HCT116 (cell line): Measurements from ENCODE around the gene NEK5. TPM values are rescaled to one million over a fixed set of nuclear protein-coding genes. Genes with fewer than 3 reads are reported as not detected.

Experiments used
- ATAC-seq: fragments of 200-7000 bp; cut with Tn5 transposase; 2 replicates; pipeline ENCODE4 v1.9.1; 2020; ENCODE audit warnings: mild to moderate bottlenecking, moderate library complexity
- Bru-seq: library from RNA; stranded (reverse); fragments of 400-500 nt; gene quantifications from one replicate; lab custom pipeline; 2021; lab: Mats Ljungman, UMichigan
- BruChase-seq, 2 experiments: library from RNA; stranded (reverse); fragments of 400-500 nt; gene quantifications; one replicate each; lab custom pipeline; 2021; lab: Mats Ljungman, UMichigan
- BruUV-seq: library from RNA; stranded (reverse); fragments of 400-500 nt; replicated peaks from 2 replicates; lab custom pipeline; 2021; lab: Mats Ljungman, UMichigan
- CTCF ChIA-PET: fragments of 300-600 bp; sonication (Branson Sonifier 250); formaldehyde crosslinking; loops from one replicate; lab custom pipeline; 2021; ENCODE audit warnings: antibody characterized with exemption; lab: Charles Lee
- POLR2A ChIA-PET: fragments of 300-600, 350-600 bp; sonication (Branson Sonifier 250); formaldehyde crosslinking; loops from one replicate; lab custom pipeline; 2021; ENCODE audit warnings: antibody characterized with exemption; lab: Charles Lee
- RAD21 ChIA-PET, 2 experiments: fragments of 300-600 bp; sonication (Branson Sonifier 250); formaldehyde crosslinking; loops; one replicate each; lab custom pipeline; 2023; ENCODE audit warnings: low total read pairs in 2 of 2; ENCODE audit not compliant: uncharacterized antibody in 2 of 2, unreplicated experiment in 2 of 2, low non-redundant PET in 1 of 2; lab: Charles Lee
- DNase-seq: peaks from one replicate; pipeline ENCODE4 v3.0.0-alpha.2; 2010; ENCODE audit warnings: low read depth, low spot score
- H2AFZ ChIP-seq: fragments of 200-600 bp; shearing (Covaris generic), sonication (generic); 2 replicates; pipeline ENCODE4 v1.6.1; 2017; ENCODE audit warnings: low read depth, mixed run types, mixed read lengths, antibody characterized with exemption, low read length; ENCODE audit not compliant: poor library complexity, severe bottlenecking
- H3K27ac ChIP-seq: 2 replicates; pipeline ENCODE4 v1.5.1; 2012; ENCODE audit warnings: low read depth, low read length
- H3K27me3 ChIP-seq: fragments of 200-600 bp; sonication (generic); 2 replicates; pipeline ENCODE4 v1.6.1; 2016; ENCODE audit warnings: mixed run types, low read length, mixed read lengths; ENCODE audit not compliant: insufficient read depth
- H3K36me3 ChIP-seq, 2 experiments: fragments of 200-500 bp in 1 of 2; fragments of 200-600 bp in 1 of 2; sonication (Bioruptor generic) in 1 of 2; sonication (generic) in 1 of 2; 2 replicates each; pipeline versions ENCODE4 v1.5.1 to v1.6.1; 2014 to 2016; ENCODE audit warnings: low read length in 2 of 2, inconsistent platforms in 1 of 2, mixed read lengths in 1 of 2, mixed run types in 1 of 2; ENCODE audit not compliant: insufficient read depth in 2 of 2, control insufficient read depth in 1 of 2
- H3K4me1 ChIP-seq, 2 experiments: fragments of 200-600 bp in 1 of 2; sonication (generic) in 1 of 2; 2 replicates each; pipeline versions ENCODE4 v1.5.1 to v1.6.1; 2012 to 2017; ENCODE audit warnings: low read length in 2 of 2, inconsistent platforms in 1 of 2, mild to moderate bottlenecking in 1 of 2, mixed read lengths in 1 of 2, mixed run types in 1 of 2, moderate library complexity in 1 of 2; ENCODE audit not compliant: insufficient read depth in 2 of 2, control insufficient read depth in 1 of 2
- H3K4me2 ChIP-seq: fragments of 200-600 bp; sonication (generic); 2 replicates; pipeline ENCODE4 v1.6.1; 2017; ENCODE audit warnings: mixed run types, low read length, mixed read lengths
- H3K4me3 ChIP-seq, 2 experiments: fragments of 200-600 bp in 1 of 2; sonication (generic) in 1 of 2; replicated peaks in 1 of 2; 2 replicates each; pipeline ENCODE4 v1.5.1; 2011 to 2016; ENCODE audit warnings: low read length in 2 of 2, control low read depth in 1 of 2, low read depth in 1 of 2, mild to moderate bottlenecking in 1 of 2, mixed read lengths in 1 of 2, mixed run types in 1 of 2
- H3K79me2 ChIP-seq: fragments of 200-600 bp; sonication (generic); 2 replicates; pipeline ENCODE4 v1.6.1; 2017; ENCODE audit warnings: mild to moderate bottlenecking, mixed run types, low read length, moderate library complexity, mixed read lengths; ENCODE audit not compliant: insufficient read depth
- H3K9ac ChIP-seq: fragments of 200-600 bp; sonication (generic); 2 replicates; pipeline ENCODE4 v1.6.1; 2016; ENCODE audit warnings: low read length, mixed read lengths
- H3K9me2 ChIP-seq: fragments of 200-600 bp; sonication (generic), shearing (Covaris generic); 2 replicates; pipeline ENCODE4 v1.6.1; 2017; ENCODE audit warnings: mixed run types, mild to moderate bottlenecking, moderate library complexity; ENCODE audit not compliant: insufficient read depth
- H3K9me3 ChIP-seq, 2 experiments: fragments of 200-500 bp in 1 of 2; fragments of 200-600 bp in 1 of 2; sonication (Bioruptor generic) in 1 of 2; sonication (generic) in 1 of 2; 2 replicates each; pipeline ENCODE4 v1.6.1; 2014 to 2017; ENCODE audit warnings: low read length in 2 of 2, mixed read lengths in 2 of 2, inconsistent platforms in 1 of 2, low read depth in 1 of 2, mild to moderate bottlenecking in 1 of 2, mixed run types in 1 of 2, moderate library complexity in 1 of 2; ENCODE audit not compliant: control insufficient read depth in 1 of 2, insufficient read depth in 1 of 2
- H4K20me1 ChIP-seq: fragments of 200-600 bp; sonication (generic), shearing (Covaris generic); 2 replicates; pipeline ENCODE4 v1.6.1; 2017; ENCODE audit warnings: mixed run types, mild to moderate bottlenecking, moderate library complexity; ENCODE audit not compliant: insufficient read depth
- CBX3 ChIP-seq: IDR thresholded peaks from 2 replicates; pipeline ENCODE4 v1.6.1; 2012; ENCODE audit warnings: low read depth
- EGR1 ChIP-seq: IDR thresholded peaks from 2 replicates; pipeline ENCODE4 v1.6.1; 2012; ENCODE audit warnings: low read depth
- ELF1 ChIP-seq: IDR thresholded peaks from 2 replicates; pipeline ENCODE4 v1.6.1; 2012; ENCODE audit warnings: low read depth, borderline replicate concordance
- EZH2 ChIP-seq: fragments of 200-600 bp; sonication (generic); IDR thresholded peaks from 2 replicates; pipeline ENCODE4 v1.6.1; 2017; ENCODE audit warnings: antibody characterized with exemption, mixed run types
- FOSL1 ChIP-seq: IDR thresholded peaks from 2 replicates; pipeline ENCODE4 v1.6.1; 2012; ENCODE audit warnings: low read depth
- JUND ChIP-seq: IDR thresholded peaks from 2 replicates; pipeline ENCODE4 v1.6.1; 2012
- POLR2A ChIP-seq: IDR thresholded peaks from 2 replicates; pipeline ENCODE4 v1.7.0; 2011; ENCODE audit warnings: borderline replicate concordance; ENCODE audit not compliant: insufficient read depth, insufficient read length; ENCODE audit errors: extremely low read depth
- POLR2AphosphoS5 ChIP-seq: IDR thresholded peaks from 2 replicates; pipeline ENCODE4 v1.6.1; 2011; ENCODE audit warnings: mild to moderate bottlenecking, low read depth, low read length, moderate library complexity
- RAD21 ChIP-seq: IDR thresholded peaks from 2 replicates; pipeline ENCODE4 v1.6.1; 2012; ENCODE audit warnings: low read depth, mild to moderate bottlenecking
- SIN3A ChIP-seq: IDR thresholded peaks from 2 replicates; pipeline ENCODE4 v1.6.1; 2012; ENCODE audit warnings: low read depth
- SP1 ChIP-seq: IDR thresholded peaks from 2 replicates; pipeline ENCODE4 v1.6.1; 2012; ENCODE audit warnings: low read depth
- SRF ChIP-seq: IDR thresholded peaks from 2 replicates; pipeline ENCODE4 v1.6.1; 2012; ENCODE audit warnings: low read depth
- TCF7L2 ChIP-seq: IDR thresholded peaks from 2 replicates; pipeline ENCODE4 v1.7.0; 2011; ENCODE audit warnings: borderline replicate concordance, inconsistent platforms; ENCODE audit not compliant: insufficient read depth, insufficient read length; ENCODE audit errors: extremely low read depth
- YY1 ChIP-seq: IDR thresholded peaks from 2 replicates; pipeline ENCODE4 v1.6.1; 2011; ENCODE audit warnings: low read length, low read depth, moderate library complexity, mild to moderate bottlenecking; ENCODE audit not compliant: insufficient replicate concordance; ENCODE audit errors: extremely low read depth
- ZNF274 ChIP-seq: fragments of 200-500 bp; sonication (Bioruptor generic); IDR thresholded peaks from 2 replicates; pipeline ENCODE4 v1.6.1; 2014; ENCODE audit warnings: mild to moderate bottlenecking, low read depth, low read length, inconsistent platforms
- intact Hi-C: fragments of 100-400 bp; cut with micrococcal nuclease; formaldehyde crosslinking; loops from 2 replicates; pipeline ENCODE4 v1.10.0; 2022
- long read RNA-seq: library from polyadenylated mRNA; unstranded; transcript quantifications from one replicate; pipeline ENCODE4 v2.0.0, GENCODE V29; 2021; ENCODE audit not compliant: unreplicated experiment
- polyA plus RNA-seq: library from polyadenylated mRNA; unstranded; fragments of >200 nt; gene quantifications from 2 replicates; pipeline ENCODE4 v1.2.1, GENCODE V29; 2012; ENCODE audit warnings: missing spikeins
- total RNA-seq: library from RNA; stranded (reverse); gene quantifications from one replicate; pipeline ENCODE4 v1.2.1, GENCODE V29; 2021; ENCODE audit not compliant: unreplicated experiment
- TF ChIP-seq, protein P1 (sequence below): IDR thresholded peaks from 2 replicates; pipeline ENCODE4 v1.6.1; 2012; ENCODE audit warnings: low read depth
- TF ChIP-seq, protein P2 (sequence below): IDR thresholded peaks from 2 replicates; pipeline ENCODE4 v1.6.1; 2012
- TF ChIP-seq, protein P3 (sequence below): IDR thresholded peaks from 2 replicates; pipeline ENCODE4 v1.6.1; 2012

The NEK5 gene, protein sequence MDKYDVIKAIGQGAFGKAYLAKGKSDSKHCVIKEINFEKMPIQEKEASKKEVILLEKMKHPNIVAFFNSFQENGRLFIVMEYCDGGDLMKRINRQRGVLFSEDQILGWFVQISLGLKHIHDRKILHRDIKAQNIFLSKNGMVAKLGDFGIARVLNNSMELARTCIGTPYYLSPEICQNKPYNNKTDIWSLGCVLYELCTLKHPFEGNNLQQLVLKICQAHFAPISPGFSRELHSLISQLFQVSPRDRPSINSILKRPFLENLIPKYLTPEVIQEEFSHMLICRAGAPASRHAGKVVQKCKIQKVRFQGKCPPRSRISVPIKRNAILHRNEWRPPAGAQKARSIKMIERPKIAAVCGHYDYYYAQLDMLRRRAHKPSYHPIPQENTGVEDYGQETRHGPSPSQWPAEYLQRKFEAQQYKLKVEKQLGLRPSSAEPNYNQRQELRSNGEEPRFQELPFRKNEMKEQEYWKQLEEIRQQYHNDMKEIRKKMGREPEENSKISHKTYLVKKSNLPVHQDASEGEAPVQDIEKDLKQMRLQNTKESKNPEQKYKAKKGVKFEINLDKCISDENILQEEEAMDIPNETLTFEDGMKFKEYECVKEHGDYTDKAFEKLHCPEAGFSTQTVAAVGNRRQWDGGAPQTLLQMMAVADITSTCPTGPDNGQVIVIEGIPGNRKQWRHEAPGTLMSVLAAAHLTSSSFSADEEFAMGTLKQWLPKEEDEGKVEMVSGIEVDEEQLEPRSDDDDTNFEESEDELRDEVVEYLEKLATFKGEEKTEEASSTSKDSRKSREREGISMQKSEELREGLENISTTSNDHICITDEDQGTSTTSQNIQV
- total RNA-seq (1.5 TPM), Bru-seq, nascent RNA (percentile 34 among the genes with signal in this experiment), BruChase-seq, experiment 1, labeled RNA remaining after a 6-hour chase (percentile 34 among the genes with signal in this experiment), BruChase-seq, experiment 2, labeled RNA remaining after a 2-hour chase (percentile 40 among the genes with signal in this experiment)
- 0.60 and 0.96 TPM in 2 replicates for polyA plus RNA-seq
- long read RNA-seq, partial matches to known transcripts: 0 of 1 reads
- long read RNA-seq, other reads (novel, unspliced or antisense): 1 of 1 reads

DNA sequence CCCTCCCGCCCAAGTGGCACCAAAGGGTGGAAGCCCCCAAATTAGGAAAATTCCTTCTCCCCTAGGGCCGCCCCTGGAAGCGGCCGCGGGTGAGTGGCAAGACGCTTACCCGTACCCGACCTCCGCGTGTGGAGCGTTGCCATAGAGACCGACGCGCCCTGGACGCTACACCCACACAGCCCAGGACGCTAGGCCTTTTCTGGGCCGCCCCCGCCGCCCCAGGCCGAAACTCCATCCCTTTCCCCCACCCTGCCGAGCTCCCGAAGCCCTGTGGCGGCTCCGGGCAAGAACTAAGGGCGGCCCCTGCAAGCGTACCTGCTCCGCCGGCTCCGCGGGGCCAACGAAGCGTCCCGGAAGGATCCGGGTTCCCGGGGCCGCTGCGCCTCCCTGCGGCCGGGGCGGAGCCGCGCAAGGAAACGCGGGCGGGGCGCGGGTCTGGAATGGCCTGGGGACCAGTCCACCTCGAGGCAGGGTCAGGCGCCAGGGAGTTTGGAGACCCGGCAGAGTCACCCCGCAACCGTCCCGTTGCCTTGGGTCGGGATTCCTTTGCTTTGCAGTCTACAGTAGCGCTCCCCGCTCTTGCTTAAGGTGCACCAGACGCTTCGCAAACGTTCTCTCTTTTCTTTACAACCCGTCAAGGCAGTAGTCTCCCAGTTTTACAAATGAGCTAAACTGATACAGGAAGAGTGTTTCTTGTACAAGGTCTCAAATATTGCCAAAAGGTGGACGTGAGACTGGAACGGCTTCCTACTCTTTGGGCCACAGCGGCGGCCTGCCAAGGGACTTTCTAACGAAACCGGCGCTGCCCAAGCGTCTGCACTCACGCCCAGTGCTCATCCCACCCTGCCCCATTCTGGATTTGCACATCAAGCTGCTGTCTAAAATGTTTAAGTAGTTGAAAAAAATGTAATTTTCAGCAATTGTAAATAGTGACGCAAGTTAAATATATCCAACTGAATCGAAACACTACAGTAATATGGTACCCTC is at the start of gene NEK5:
TSS of gene NEK5 (minus strand) at position 360 of the 987 bp plus-strand sequence. CDS start 1,591 bp downstream, outside the sequence.
- Histone ChIP-seq H3K9ac (peak within 1 kb of the TSS; percentile 60), H3K27ac (no peak within 1 kb of the TSS), H3K9me3 (no peaks in the 10 kb centered on the region), H3K4me1 (peaks cover 10 to 20% of the 10 kb centered on the region in 2 experiments; a peak in 3 of 4 replicates), H2AFZ (peak within 1 kb of the TSS; percentile 90), H3K27me3 (no peaks in the 10 kb centered on the region), H3K9me2 (no peaks in the 10 kb centered on the region), H3K4me3 (peak within 1 kb of the TSS; percentile 60 to 69), H3K36me3 (peaks cover 0 to 2% of the 10 kb centered on the region in 2 experiments; a peak in 2 of 4 replicates), H4K20me1 (no peaks in the 10 kb centered on the region), H3K79me2 (no peaks in the 10 kb centered on the region), H3K4me2 (peak within 1 kb of the TSS; percentile 100)
- ChIA-PET RAD21 (interaction anchor here in 1 of 2 experiments (0.9 to 1.7 kb wide), 2 partner anchors 195 to 233 kb away, joined by 3 to 7 read pairs; no protein-coding TSS in a partner anchor), POLR2A (interaction anchor here (0.6 kb wide), 1 partner anchor 65 kb away, joined by 3 read pairs; no protein-coding TSS in a partner anchor), CTCF (interaction anchor here (0.8 to 3.1 kb wide), 6 partner anchors 124 to 322 kb away, joined by 7 to 32 read pairs (median 16); partner anchors contain the start of gene VPS36)
- DNase-seq (peak; percentile 27), ATAC-seq (peak; percentile 88)
- intact Hi-C loops: loop anchor here (5.0 kb wide), 1 partner anchor 127 kb away; no protein-coding TSS in a partner anchor
- BruUV-seq: no TSS peak
- TF ChIP-seq, protein P1, sequence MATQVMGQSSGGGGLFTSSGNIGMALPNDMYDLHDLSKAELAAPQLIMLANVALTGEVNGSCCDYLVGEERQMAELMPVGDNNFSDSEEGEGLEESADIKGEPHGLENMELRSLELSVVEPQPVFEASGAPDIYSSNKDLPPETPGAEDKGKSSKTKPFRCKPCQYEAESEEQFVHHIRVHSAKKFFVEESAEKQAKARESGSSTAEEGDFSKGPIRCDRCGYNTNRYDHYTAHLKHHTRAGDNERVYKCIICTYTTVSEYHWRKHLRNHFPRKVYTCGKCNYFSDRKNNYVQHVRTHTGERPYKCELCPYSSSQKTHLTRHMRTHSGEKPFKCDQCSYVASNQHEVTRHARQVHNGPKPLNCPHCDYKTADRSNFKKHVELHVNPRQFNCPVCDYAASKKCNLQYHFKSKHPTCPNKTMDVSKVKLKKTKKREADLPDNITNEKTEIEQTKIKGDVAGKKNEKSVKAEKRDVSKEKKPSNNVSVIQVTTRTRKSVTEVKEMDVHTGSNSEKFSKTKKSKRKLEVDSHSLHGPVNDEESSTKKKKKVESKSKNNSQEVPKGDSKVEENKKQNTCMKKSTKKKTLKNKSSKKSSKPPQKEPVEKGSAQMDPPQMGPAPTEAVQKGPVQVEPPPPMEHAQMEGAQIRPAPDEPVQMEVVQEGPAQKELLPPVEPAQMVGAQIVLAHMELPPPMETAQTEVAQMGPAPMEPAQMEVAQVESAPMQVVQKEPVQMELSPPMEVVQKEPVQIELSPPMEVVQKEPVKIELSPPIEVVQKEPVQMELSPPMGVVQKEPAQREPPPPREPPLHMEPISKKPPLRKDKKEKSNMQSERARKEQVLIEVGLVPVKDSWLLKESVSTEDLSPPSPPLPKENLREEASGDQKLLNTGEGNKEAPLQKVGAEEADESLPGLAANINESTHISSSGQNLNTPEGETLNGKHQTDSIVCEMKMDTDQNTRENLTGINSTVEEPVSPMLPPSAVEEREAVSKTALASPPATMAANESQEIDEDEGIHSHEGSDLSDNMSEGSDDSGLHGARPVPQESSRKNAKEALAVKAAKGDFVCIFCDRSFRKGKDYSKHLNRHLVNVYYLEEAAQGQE: no peak
- no peak for TF ChIP-seq TCF7L2
- TF ChIP-seq, protein P2, sequence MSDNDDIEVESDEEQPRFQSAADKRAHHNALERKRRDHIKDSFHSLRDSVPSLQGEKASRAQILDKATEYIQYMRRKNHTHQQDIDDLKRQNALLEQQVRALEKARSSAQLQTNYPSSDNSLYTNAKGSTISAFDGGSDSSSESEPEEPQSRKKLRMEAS: no peak
- TF ChIP-seq EZH2: no peak
- TF ChIP-seq SP1: no peak
- TF ChIP-seq SRF: no peak
- no peak for TF ChIP-seq ELF1
- no peak for TF ChIP-seq YY1
- TF ChIP-seq RAD21: peak; percentile 61
- no peak for TF ChIP-seq SIN3A
- no peak for TF ChIP-seq FOSL1
- TF ChIP-seq EGR1: peak; percentile 71
- TF ChIP-seq JUND: no peak
- TF ChIP-seq POLR2AphosphoS5: no peak
- no peak for TF ChIP-seq POLR2A
- no peak for TF ChIP-seq CBX3
- TF ChIP-seq, protein P3, sequence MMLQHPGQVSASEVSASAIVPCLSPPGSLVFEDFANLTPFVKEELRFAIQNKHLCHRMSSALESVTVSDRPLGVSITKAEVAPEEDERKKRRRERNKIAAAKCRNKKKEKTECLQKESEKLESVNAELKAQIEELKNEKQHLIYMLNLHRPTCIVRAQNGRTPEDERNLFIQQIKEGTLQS: no peak
- no peak for TF ChIP-seq ZNF274
